ENCODE data around the gene SCARF1.

SCARF1 gene

GRCh38 chr17:1647802-1648171 lies 2.3 kb upstream of the SCARF1 start:
- no peak for FAIRE-seq

- FAIRE-seq: no peak
Observed at GRCh38 chr17:1646199-1646875, 805 bp upstream of the SCARF1 start.

GRCh38 chr17:1644493-1645206 lies 882 bp downstream of the SCARF1 start:
- FAIRE-seq: no peak

- no peak for FAIRE-seq
Observed at GRCh38 chr17:1643999-1644492, 1.5 kb downstream of the SCARF1 start.

- no peak for FAIRE-seq
Observed at GRCh38 chr17:1643293-1643998, 2.1 kb downstream of the SCARF1 start.

GRCh38 chr17:1641065-1641403 lies 4.5 kb downstream of the SCARF1 start:
- no peak for FAIRE-seq

- FAIRE-seq: no peak
Observed at GRCh38 chr17:1640329-1641064, 5.0 kb downstream of the SCARF1 start.

- no peak for FAIRE-seq
Observed at GRCh38 chr17:1639549-1640180, 5.9 kb downstream of the SCARF1 start.

- FAIRE-seq: no peak
Observed at GRCh38 chr17:1638624-1639300, 6.8 kb downstream of the SCARF1 start.

- no peak for FAIRE-seq
Observed at GRCh38 chr17:1638171-1638590, 7.4 kb downstream of the SCARF1 start.

GRCh38 chr17:1636732-1637285 lies 8.7 kb downstream of the SCARF1 start:
- no peak for FAIRE-seq

- FAIRE-seq: no peak
Observed at GRCh38 chr17:1635675-1636465, 9.7 kb downstream of the SCARF1 start.

GRCh38 chr17:1634841-1635650 lies 10.5 kb downstream of the SCARF1 start:
- FAIRE-seq: no peak

GRCh38 chr17:1630662-1631061 lies 14.9 kb downstream of the SCARF1 start:
- no peak for FAIRE-seq

GRCh38 chr17:1629504-1630310 lies 15.8 kb downstream of the SCARF1 start:
- FAIRE-seq: no peak

GRCh38 chr17:1628856-1629503 lies 16.6 kb downstream of the SCARF1 start:
- no peak for FAIRE-seq

GRCh38 chr17:1627982-1628855 lies 17.3 kb downstream of the SCARF1 start, which contains the start of gene SLC43A2:
Gene SLC43A2, minus strand, starts transcription at chr17:1628834. Its CDS starts 960 bp downstream, at chr17:1627874.
- FAIRE-seq: no peak

Data from islet of Langerhans (tissue), 1 donor.